KG1 (cell line): ENCODE results near the gene GNG4.

Source experiments
- DNase-seq: peaks from one replicate; lab custom pipeline; 2025; lab: John Stamatoyannopoulos, UW

GNG4 gene

DNA sequence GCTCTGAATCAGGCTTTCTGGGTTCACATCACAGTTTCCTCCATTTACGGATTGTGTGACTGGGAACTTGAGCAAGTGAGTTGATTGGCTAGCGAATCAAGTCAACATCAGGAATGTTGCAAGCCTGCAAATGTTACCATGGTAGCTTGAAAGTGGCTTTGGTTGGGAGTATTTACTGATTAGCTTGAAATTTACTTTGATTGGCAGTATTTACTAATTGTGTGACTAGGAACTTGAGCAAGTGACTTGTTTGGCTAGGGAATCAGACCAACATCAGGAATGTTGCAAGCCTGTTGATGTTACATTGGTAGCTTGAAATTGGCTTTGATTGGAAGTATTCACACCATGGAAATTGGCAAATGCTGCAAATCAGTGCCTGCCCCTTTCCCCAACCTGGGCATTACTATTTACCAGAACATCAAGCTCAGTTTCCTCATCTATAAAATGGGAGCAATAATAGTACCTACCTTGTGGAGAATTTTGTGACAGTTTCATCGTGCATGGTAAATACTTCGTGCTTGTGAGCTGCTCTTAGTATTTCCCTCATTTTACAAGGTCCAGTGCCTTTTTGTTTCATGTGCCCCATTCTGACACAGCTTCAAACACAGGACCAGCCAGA lies 122.3 kb downstream of the GNG4 start:
- DNase-seq = no peak

DNA sequence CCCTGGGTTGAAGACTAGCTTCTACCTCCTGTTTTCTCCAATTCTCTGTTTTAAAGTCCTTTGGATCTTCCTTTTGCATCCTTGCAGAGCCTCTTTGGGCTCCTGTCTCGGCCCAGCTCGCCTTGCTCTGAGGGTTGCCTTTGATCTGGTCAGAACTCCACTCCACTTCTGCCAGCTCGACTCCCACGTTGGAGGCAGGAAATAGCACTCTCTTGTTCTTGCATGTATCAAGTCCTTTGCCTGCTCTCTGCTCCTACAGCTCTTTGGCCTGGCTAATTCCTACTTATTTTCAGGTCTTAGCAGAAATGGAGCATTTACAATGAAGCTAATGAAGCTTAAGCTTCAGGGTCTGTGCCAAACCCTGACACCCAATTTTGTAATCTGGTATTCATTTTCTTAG lies 124.3 kb downstream of the GNG4 start:
- DNase-seq = no peak

DNA sequence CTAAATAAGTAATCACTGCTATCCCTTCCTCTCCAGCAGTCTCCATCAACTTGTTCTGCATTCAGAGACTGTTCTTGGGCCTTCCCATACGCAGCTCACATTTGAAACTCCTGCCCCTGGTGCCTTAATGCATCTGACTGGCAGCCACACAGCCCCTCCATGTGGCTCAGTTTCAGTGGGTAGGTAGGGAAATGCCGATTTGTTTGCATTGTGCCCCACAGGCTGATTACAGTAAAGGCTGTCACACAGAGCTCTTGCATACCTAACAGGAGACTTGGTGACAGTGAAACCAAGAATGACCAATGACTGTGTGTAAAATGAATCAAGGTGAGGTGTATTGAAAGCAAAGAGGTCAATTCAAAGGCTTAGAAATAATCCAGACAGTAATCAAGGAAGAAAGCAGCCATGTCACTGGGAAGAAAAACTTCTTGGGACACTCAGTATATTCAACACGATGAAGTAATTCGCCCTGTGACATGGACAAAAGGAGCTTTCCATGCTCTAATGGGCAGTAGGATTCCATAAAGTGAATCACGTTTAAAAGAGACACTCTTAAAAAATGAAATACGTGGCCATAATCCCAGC lies 132.6 kb downstream of the GNG4 start:
- DNase-seq = no peak

DNA sequence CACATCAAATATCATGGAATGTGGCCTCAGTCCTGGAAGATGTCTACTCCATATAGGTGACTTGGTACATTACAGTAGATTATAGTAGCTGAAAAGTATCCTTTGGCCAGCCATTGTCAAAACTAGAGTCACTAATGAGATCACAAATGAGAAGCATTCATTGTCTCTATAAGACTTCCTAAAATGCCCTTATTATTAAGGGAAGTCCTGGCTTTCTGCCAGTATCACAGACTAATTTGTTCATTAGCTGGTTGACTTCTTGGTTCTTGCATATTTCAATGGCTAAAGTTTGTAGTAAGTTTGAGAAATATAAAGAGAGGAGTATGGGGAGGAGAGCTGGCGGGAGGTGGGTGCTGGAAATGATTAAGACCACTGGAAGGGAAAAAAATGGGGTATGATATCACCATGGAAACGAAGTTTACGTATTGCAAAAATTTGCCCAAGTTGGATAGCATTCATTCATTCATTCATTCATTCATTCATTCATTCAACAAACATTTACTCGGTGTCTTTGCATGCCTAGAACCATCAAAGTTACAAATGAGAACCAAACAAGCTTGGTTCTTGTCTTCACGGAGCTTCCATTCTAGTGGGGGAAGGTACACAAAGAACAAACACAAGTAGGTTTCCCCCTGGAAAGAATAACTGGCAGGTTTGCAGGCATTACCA lies 133.6 kb downstream of the GNG4 start:
- DNase-seq = no peak

GRCh38 chr1:235513495-235514366 lies 135.9 kb downstream of the GNG4 start:
- peak; percentile 48 for DNase-seq

DNA sequence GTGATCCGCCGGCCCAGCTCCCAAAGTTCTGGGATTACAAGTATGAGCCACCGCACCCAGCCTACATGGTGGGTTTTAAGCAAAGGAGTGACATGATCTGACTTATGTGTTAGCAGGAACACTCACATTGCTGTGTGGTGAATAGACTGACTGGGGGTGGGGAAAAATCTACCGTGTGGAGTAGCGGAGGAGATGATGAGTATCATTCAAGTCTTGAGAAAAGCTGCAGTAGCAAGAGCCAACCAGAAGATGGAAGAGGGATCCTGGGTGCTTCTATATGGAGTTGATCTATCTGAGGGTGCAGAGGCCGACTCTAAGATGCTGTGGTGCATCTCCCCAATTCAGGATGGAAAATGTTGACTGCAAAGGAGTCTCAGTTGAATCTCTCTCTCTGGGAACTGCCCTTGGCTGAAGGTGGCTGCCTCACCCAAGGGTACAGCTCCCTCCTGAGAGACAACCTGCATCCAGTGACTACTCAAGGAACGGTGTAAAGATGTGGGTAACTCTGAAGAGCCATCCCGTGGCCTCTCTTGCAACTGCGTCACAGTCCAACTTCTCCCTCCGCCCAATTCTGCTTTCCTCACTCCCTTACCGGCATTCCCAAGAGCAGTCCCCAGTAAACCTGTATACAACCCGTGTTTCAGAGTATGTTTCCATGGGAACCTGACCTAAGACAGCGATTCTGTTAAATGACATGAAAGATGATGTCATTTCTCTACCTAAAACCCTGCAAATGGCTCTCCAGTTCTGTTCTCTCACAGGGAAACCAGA lies 137.9 kb downstream of the GNG4 start:
- DNase-seq = no peak

GRCh38 chr1:235510823-235511222 lies 138.8 kb downstream of the GNG4 start:
- DNase-seq = no peak

- no peak for DNase-seq
Measured at GRCh38 chr1:235507623-235508022, 142.0 kb downstream of the GNG4 start.

GRCh38 chr1:235504494-235505222 lies 144.9 kb downstream of the GNG4 start:
- DNase-seq = peak; percentile 98

- DNase-seq = no peak
Measured at GRCh38 chr1:235504122-235504493, 145.5 kb downstream of the GNG4 start, which contains the start of gene B3GALNT2. Gene B3GALNT2, minus strand, starts transcription at chr1:235504452. Its CDS starts 200 bp downstream, at chr1:235504252.

GRCh38 chr1:235503403-235504121 lies 146.0 kb downstream of the GNG4 start:
- DNase-seq = no peak

DNA sequence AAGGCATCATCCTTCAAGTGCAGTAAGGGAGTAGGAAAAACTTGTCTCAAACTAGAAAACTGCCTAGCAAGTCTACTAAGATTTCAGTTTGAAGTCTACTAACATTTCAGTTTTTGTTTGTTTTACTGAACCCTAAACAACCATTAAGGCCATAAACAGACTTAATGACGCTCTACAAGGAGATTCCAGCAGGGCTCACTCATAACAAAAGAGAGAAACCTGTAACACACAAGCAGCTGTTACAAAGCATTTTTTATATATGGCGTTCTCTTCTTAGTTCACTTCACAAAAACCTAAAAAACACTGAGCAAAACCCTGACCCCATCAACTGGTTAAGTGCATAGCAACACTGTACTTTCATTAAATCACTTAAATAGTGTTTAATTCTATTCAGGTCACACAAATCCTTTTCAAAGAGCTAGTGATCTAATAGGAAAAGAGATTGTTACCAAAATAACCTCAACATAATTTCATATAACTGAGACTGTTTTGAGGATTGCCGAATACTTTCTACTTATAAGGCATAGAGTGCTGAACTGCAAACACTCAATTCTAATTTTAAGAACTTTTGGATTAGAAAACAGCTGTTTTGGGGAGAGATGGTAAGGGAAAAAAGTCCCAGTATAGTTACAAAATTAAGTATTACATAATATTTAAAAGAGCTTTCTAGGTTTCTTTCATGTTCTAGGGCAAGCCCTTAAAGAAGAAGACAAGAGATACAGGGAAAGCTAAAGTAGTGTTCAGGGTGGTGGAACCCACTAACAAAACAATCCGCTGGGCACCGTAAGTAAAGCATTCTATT lies 146.8 kb downstream of the GNG4 start:
- DNase-seq = peak; percentile 46

GRCh38 chr1:235500971-235501540 lies 148.5 kb downstream of the GNG4 start:
- no peak for DNase-seq
